NCI-H1105 treated with DMSO at 0.1 percent for 48 hours (cell line): Measurements from ENCODE around the gene APOB.
"Not testable (repeated sequence)": the region's sequence is repeated elsewhere in the genome, so short reads cannot be mapped to it uniquely, and the experiment has no call there.

Source experiments
- DNase-seq: peaks from one replicate; lab custom pipeline; 2025; lab: John Stamatoyannopoulos, UW

Gene APOB

GRCh38 chr2:21032338-21033236 is 11.3 kb downstream of the APOB start:
- no peak for DNase-seq

DNA sequence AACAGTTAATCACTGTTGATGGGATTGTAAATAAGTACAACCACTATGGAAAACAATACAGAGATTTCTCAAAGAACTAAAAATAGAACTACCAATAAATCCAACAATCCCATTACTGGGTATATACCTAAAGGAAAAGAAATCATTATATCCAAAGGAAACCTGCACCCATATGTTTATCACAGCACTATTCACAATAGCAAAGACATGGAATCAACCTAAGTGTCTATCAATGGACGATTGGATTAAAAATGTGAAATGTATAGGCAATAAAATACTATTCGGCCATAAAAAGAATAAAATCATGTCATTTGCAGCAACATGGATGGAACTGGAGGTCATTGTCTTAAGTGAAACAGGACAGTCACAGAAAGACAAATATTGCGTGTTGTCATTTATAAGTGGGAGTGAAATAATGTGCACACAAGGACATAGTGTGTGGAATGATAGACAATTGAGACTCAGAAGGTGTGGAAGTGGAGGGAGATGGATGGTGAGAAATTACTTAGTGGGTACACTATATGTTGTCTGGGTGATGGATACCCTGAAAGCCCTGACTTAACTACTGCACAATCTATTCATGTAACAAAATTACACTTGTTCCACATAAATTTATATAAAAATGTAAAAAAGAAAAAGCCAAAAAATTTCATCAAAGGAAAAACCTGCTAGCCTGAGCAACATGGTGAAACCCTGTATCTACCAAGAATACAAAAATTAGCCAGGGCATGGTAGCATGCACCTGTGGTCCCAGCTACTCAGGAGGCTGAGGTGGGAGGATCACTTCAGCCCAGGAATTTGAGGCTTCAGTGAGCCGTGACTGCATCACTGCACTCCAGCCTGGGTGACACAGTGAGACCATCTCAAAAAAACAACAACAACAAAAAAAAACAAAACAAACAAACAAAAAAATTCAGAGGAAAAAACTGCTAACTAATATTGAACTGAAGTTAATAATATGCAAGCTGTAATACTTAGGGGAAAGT is 12.6 kb downstream of the APOB start:
- DNase-seq: no peak

GRCh38 chr2:21029519-21029918 is 14.4 kb downstream of the APOB start:
- DNase-seq: no peak

- not testable (repeated sequence) for DNase-seq
Measured at GRCh38 chr2:21028951-21029350, 14.9 kb downstream of the APOB start.

DNA sequence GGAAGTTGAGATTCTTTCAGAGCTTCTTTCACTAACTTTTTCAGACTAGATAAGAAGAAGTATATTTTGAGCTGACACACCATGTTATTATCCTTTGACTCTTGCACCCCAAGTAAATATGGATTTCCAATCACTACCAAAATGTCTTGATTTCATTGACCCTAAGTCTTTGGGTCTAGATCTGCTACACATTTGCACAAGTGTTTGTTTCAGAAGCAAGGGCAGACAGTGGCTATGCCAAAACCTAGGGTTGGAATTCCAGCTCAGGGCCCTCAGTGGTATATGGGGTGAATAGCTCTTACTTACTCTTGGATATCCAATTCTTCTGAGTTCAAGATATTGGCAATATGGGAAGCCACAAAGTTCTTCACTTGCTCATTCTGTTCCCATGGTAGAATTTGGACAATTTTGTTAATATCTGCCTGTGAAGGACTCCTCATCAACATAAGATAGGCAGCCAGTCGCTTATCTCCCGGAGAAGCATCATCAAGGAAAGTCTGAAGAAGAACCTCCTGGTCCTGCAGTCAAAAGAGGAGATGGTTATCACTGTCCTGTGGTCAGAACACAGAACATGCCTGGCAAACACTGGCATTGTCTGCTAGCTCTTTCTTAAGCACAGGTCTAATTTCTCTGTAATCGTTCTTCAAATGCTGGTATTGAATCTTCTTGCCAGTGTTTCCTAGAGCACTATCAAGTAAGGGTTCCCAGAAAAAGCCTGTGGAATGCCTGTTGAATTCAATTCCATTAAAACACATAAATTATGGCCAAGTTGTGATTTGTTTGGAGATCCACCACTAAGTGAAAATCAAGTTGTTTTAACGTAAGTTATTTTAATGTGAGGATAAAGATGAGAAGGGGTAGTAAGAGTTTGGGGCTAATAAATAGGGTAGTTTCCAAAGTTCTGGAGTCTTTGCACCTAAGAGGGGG is 15.6 kb downstream of the APOB start:
- DNase-seq: no peak

DNA sequence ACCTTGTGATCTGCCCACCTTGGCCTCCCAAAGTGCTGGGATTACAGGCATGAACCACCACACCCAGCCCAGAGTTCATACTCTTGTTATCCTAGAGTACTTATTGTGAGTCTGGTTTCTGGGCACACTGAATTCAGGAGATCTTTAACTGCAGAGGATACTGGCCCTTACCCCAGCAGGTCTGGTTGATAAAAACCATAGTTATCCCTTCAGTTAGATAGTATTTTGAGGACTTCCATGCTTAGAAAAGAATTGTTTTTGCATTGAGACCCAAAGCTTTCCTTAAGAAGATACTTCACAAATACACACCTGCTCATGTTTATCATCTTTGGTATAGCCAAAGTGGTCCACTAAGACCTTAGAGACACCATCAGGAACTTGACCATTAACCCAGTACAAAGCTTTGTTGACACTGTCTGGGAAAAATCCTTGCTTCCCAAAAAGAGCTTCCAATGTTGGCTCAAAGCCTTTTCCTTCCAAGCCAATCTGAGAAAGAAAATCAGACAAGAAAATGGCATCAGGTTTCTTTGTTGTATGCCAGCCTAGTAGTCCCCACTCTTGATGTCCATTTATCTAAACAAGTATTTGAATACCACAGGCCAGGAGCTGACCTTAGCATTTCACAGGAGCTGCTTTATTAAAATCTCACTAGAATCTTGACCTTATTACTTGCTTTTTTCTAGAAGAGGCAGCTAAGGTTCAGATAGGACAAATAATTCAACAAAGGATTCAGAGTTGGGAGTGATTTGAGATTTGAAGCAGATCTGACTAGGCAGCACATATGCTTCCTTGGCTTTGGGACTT is 17.2 kb downstream of the APOB start:
- no peak for DNase-seq

GRCh38 chr2:21025690-21026478 is 18.0 kb downstream of the APOB start:
- DNase-seq: no peak

- no peak for DNase-seq
Measured at GRCh38 chr2:21024722-21025389, 19.0 kb downstream of the APOB start.

DNA sequence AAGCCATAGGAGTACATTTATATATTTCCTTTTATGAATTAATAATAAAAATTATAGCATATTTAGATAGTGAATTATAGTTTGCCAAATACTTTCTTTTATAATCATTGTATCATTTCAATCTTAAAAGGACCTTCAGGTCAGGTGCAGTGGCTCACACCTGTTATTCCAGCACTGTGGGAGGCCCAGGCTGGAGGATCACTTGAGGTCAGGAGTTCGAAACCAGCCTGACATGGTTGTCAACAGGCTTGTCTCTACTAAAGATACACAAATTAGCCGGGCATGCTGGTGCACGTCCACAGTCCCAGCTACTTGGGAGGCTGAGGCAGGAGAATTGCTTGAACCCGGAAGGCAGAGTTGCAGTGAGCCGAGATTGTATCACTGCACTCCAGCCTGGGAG is 19.7 kb downstream of the APOB start:
- no peak for DNase-seq

DNA sequence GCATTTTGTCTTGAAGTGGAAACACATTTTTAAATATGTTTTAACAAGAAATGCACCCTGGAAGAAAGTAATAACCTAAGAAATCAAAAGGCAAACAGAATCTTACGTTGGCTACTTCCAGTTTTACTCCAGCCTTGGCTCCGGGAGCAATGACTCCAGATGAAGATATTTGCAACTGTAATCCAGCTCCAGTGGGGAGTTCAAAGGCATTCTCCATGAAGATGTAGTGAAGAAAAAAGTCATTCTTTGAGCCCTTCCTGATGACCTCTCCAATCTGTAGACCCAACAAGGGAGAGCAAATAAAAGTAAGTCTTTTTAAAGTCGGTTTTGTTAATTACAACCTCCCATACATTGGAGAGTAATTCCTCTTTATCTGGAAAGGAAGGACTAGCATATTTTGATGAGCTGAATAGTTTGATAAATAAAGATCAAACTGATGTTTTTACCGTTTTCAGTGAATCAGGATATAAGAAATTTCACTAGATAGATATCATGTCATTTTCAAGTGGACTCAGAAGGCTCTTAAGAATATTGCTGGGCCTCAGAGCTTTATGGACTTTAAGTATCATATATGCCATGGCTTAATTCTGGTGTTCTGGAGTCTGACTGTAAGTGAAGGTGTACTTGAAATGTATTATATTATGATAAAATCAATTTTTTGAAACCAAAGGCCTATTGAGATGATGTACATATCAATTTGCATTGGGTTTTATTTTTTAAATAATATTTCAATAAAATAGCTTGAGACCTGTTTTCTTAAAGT is 20.3 kb downstream of the APOB start:
- no peak for DNase-seq

DNA sequence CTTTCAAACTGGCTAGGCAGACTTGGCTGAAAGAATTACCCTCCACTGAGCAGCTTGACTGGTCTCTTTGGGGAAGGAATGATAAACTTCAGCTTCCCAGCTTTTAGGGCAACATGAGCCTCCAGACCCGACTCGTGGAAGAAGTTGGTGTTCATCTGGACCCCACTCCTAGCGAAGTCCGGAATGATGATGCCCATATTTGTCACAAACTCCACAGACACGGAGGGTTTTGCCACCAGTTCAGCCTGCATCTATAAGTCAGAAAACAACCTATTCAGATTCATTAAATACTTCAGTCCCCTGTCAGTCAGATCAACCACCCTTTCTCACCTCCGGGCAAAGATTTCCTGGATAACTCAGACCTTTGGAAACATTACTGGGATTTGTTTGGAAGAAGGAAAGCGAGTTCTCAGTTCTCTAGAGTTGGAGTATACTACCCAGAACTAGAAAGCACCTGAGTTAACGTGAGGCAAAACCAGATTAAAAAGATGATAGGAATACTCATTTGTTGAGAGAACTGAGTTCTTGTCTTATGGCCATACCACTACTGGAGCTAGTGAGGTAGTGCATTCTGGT is 21.0 kb downstream of the APOB start:
- DNase-seq: no peak

DNA sequence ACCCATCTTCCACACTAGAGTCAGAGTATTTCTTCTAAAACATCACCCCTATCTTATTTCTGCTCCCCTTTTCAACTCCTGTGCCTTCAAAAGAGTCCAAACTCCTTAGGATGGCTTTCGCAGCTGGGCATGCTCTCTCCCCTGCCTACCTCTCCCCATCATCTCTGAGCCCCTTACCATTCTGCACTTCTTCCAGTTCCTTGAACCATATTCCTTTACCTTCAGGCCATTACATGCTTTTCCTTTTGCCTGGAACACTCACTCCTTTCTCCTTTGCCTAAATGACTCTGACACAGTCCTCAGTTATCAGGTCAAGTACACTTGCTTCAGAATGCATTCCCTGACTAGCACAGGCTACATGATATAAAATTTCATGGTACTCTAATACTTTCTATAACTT is 22.4 kb downstream of the APOB start:
- no peak for DNase-seq

DNA sequence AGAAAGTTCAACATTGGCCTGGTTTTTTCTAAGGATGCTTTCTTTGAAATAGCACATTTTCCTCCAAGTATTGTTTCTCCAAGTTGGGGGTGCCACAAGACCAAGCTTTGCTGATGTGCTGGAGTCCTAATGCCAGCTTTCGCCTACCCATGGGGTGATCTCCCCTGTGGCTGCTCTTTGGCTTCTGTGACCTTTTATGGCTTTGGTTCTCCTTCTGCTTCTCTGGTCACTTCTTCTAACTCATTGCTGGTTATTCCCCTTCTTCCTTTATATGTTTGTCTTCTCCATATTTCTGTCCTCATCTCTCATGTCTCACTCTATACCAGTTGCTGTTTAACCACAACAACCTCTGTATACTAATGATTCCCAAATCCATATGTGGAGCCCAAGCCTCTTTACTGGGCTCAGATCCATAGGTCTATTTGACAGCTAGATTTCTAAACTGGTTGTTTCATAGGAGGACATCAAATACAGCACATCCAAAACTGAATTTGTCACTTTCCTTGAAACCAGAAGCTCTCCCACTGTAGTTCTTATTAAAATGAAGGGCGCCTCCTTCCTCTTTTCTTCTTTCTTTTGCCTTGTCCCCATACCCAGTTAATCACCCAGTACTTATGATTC is 23.1 kb downstream of the APOB start:
- DNase-seq: no peak

DNA sequence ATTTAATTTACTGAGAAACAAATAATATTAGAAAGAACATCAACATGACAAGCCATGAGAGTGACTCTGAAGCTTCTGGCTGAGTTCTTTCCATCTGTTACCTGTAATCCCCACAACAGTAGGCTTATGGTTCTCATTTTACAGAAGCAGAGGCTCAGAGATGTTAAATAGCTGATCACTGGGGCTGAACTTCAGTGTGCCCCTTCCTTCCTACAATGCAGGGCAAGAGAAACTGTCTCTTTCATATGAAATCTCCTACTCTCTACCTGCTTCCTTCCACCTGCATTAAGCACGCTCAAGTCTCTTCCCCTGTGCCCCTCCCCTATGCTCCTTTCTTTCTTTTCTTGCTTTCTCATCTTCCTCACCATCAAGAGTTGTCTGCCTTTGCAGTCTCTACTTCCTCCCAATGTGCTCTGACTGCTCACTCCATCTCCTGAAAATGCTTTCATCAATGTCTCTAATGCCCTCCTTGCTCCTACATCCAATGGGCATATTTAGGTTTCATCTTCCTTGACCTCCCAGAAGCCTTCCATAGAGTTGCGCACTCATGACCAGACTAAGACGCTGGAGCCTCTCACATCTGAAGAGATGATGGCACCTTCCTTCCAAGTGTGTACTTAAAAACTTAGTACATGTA is 23.7 kb downstream of the APOB start:
- DNase-seq: no peak

DNA sequence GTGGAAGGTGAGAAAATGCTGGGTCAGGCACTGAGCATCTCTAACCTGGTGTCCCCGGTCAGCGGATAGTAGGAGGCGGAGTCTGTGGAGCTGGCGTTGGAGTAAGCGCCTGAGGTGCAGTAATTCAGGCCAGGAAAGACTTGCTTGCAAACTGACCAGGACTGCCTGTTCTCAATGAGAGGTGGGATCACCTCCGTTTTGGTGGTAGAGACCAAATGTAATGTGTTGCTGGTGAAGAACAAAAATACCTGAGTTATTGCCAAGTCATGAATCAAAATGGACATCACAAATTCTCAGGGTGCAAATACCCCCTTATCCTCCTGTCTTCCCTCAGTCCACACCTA is 24.2 kb downstream of the APOB start:
- DNase-seq: no peak

DNA sequence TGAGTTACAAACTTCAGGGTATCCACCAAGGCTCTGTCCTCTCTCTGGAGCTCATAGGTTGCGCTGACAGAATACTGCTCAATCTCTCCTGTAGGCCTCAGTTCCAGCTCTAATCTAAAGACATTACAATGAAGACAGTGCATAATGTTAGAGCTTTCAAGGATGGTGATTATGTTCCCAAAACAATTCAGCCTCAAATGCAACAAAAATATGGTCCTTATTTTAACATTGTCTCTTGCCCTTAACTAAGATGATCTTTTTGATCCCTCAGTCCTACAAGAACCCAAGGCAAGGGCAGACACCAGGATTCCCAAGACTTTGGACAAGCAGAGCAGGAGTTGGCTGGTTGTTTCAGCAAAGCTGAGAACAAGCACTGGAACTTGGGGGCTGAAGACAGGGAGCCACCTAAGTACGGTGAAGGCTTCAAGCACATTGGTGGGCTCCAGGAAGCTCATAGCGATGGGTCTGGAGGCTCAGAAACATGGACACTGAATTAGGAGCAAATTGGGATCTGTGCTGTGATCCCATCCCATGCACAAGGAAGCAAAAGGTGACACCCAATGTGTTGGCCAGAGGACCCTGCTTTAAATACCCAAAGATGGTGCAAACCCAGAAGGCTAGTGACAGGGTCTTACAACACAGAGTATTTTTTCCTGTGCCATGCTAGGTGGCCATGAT is 24.7 kb downstream of the APOB start:
- DNase-seq: no peak

DNA sequence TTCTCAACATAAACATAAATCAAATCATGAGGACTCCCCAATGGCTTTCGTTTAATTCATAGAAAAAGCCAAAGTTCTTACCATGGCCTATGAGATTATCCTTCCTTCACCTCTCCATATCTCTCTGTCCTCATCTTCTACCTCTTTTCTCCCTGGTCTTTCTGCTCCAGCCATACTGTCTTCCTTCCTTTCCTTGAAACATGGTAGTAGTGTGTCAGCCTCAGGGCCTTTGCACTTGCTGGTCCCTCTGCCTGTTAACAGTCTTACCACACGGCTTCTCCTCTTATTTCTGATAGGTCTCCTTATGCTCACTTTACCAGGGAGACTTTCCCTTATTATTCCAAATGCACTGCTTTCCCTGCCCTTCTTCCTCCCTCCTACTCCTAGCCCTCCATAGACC is 25.6 kb downstream of the APOB start:
- DNase-seq: no peak
